Activated naive CD8-positive, alpha-beta T cell treated with anti-CD3 and anti-CD28 coated beads, Interleukin-2, amount 50 U/mL, for 24 hours (primary cell): ENCODE data around the gene ALOXE3.
"Not testable (repeated sequence)": the region's sequence is repeated elsewhere in the genome, so short reads cannot be mapped to it uniquely, and the experiment has no call there.

Source experiments
- ATAC-seq: fragments of 150-1000 bp; cut with Tn5 transposase; one replicate; pipeline ENCODE4 v1.10.0; 2021
- DNase-seq: peaks from one replicate; pipeline ENCODE4 v3.0.0; 2021
- H3K27ac Mint-ChIP-seq: one replicate; pipeline ENCODE4 v1.8.0; 2021; ENCODE audit warnings: mild to moderate bottlenecking, mixed read lengths
- H3K27me3 Mint-ChIP-seq: one replicate; pipeline ENCODE4 v1.8.0; 2021; ENCODE audit warnings: mixed read lengths
- H3K36me3 Mint-ChIP-seq: one replicate; pipeline ENCODE4 v1.8.0; 2021; ENCODE audit warnings: low read depth, mixed read lengths
- H3K4me1 Mint-ChIP-seq: one replicate; pipeline ENCODE4 v1.8.0; 2021; ENCODE audit warnings: mixed read lengths
- H3K4me3 Mint-ChIP-seq: one replicate; pipeline ENCODE4 v1.8.0; 2021; ENCODE audit warnings: mild to moderate bottlenecking, moderate library complexity, mixed read lengths
- H3K9me3 Mint-ChIP-seq: one replicate; pipeline ENCODE4 v1.8.0; 2021; ENCODE audit warnings: mixed read lengths

ALOXE3 gene

DNA sequence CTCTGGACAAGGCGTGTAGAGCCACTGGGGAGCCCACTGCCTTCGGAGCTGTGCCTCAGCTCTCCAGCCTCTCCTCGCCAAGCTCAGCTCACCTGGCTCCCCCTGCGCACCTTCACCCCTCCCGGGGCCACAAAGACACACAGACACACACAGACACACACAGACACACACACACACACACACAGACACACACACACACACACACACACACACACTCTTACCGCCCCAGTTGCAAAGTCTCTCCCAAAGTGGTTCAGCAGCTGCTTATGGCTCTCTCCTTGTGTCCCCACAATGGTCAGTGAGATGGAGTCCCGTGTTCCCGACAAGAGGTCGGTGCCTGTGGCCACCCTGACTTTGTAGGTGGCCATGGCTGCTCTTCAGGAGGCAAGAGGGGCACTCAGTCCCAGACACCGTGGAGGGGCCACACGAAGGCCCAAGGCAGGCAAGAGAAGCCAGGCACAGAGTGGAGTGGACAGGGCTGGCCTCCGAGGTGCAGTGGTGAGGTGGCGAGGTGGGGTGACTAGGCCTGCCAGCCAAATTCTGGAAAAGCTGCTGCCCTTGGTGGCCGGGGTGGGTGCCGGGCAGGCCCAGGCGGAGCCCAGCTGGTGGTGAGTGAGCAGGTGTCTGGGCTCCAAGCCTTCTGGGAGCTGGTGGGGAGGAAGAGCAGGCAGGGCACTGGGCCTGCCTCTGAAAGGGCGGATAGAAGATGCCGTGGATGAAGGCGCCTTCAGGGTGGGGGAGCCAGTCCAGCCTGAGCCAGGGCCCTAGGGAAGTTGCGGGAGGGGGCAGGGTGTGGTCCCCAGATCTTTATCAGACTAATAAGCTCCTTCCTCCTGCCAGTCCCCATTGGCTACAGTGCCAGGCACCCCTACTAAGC is 31.0 kb downstream of the ALOXE3 start, which contains the start of gene ALOX12B:
TSS of gene ALOX12B (minus strand) at position 642 of the 877 bp plus-strand sequence. CDS start at position 368, 274 bp downstream.
- Mint-ChIP-seq H3K27ac (no peak within 1 kb of the TSS), H3K27me3 (peaks cover 19% of the 10 kb centered on the region), H3K4me3 (no peak within 1 kb of the TSS), H3K9me3 (no peaks in the 10 kb centered on the region), H3K36me3 (no peaks in the 10 kb centered on the region), H3K4me1 (peaks cover 8% of the 10 kb centered on the region)
- DNase-seq (no peak), ATAC-seq (peak; percentile 6)

- Mint-ChIP-seq H3K27ac (no peak overlapping the region), H3K9me3 (no peaks in the 10 kb centered on the region), H3K4me3 (no peak overlapping the region), H3K4me1 (peaks cover 10% of the 10 kb centered on the region), H3K36me3 (peaks cover 12% of the 10 kb centered on the region), H3K27me3 (peaks cover 5% of the 10 kb centered on the region)
- DNase-seq (no peak), ATAC-seq (no peak)
Observed at GRCh38 chr17:8084250-8084649, 34.1 kb downstream of the ALOXE3 start.

- no peak for ATAC-seq
- DNase-seq, result no peak
Observed at GRCh38 chr17:8082292-8082691, 36.0 kb downstream of the ALOXE3 start.

GRCh38 chr17:8081876-8082275 is 36.4 kb downstream of the ALOXE3 start:
- Mint-ChIP-seq H3K27me3 (no peaks in the 10 kb centered on the region), H3K36me3 (peaks cover 12% of the 10 kb centered on the region), H3K4me3 (no peak overlapping the region), H3K27ac (no peak overlapping the region), H3K9me3 (no peaks in the 10 kb centered on the region), H3K4me1 (peaks cover 15% of the 10 kb centered on the region)
- ATAC-seq (no peak), DNase-seq (no peak)

More at GRCh38 chr17:8082292-8082691, 36.0 kb downstream of the ALOXE3 start:
- H3K9me3 Mint-ChIP-seq, result no peaks in the 10 kb centered on the region
- H3K27me3 Mint-ChIP-seq, result no peaks in the 10 kb centered on the region
- peaks cover 15% of the 10 kb centered on the region for H3K4me1 Mint-ChIP-seq
- H3K27ac Mint-ChIP-seq, result no peak overlapping the region
- no peak overlapping the region for H3K4me3 Mint-ChIP-seq
- H3K36me3 Mint-ChIP-seq, result peaks cover 12% of the 10 kb centered on the region

DNA sequence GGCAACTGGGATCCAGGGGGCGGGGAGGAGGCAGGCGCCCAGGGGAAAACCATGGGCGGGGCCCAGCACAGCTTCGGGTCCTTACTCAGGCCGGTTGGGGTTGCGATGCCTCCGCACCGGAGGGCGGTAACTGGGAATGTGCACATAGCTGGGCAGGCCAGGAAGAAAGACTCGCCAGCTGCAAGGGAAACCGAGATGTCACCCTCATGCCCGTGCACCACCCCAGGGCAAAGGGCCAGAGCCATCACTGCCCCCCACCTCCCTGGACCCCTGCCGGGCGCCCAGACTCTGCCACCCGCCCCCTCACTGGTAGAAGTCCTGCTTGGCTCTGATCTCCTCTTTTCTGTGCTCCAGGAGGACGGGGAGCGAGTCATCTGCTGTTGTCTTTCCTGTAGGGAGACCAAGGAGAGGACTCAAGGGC is 37.5 kb downstream of the ALOXE3 start:
- peaks cover 15% of the 10 kb centered on the region for H3K4me1 Mint-ChIP-seq
- peak overlapping the region; percentile 90 for H3K4me3 Mint-ChIP-seq
- DNase-seq, result no peak
- no peaks in the 10 kb centered on the region for H3K27me3 Mint-ChIP-seq
- ATAC-seq, result no peak
- peaks cover 12% of the 10 kb centered on the region for H3K36me3 Mint-ChIP-seq
- H3K9me3 Mint-ChIP-seq, result no peaks in the 10 kb centered on the region
- peak overlapping the region; percentile 71 for H3K27ac Mint-ChIP-seq

DNA sequence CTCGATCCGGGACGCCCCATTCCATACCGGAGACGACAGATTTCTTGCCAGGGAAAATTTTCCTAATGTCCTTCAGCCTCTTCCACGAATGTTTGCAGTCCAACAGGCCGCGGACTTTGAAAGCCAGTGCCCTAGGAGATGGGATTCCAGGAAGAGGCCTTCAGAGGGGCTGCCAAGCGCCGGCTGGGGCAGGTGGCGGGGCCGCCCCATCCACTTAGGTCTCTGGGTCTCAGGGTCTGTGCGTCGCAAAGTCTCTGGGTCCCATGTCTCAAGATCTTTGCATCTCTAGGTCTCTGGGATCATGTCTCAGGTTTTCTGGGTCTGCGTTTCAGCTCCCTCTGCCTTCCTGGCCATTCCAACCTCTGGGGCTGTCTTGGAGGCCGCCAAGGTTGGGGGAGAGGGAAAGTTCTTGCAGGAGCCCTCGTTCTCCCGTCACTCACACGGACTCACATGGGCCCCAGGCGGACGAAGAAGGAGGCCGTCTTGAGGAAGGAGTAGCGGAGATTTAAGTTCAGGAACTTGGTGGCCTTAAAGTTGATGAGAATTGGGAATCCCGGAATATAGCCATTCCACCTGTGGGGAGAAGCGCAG is 38.0 kb downstream of the ALOXE3 start:
- no peaks in the 10 kb centered on the region for H3K27me3 Mint-ChIP-seq
- peak overlapping the region; percentile 88 for H3K27ac Mint-ChIP-seq
- DNase-seq (no peak), ATAC-seq (no peak)
- H3K9me3 Mint-ChIP-seq, result no peaks in the 10 kb centered on the region
- peak overlapping the region; percentile 90 for H3K4me3 Mint-ChIP-seq
- peaks cover 15% of the 10 kb centered on the region for H3K4me1 Mint-ChIP-seq
- peaks cover 12% of the 10 kb centered on the region for H3K36me3 Mint-ChIP-seq

DNA sequence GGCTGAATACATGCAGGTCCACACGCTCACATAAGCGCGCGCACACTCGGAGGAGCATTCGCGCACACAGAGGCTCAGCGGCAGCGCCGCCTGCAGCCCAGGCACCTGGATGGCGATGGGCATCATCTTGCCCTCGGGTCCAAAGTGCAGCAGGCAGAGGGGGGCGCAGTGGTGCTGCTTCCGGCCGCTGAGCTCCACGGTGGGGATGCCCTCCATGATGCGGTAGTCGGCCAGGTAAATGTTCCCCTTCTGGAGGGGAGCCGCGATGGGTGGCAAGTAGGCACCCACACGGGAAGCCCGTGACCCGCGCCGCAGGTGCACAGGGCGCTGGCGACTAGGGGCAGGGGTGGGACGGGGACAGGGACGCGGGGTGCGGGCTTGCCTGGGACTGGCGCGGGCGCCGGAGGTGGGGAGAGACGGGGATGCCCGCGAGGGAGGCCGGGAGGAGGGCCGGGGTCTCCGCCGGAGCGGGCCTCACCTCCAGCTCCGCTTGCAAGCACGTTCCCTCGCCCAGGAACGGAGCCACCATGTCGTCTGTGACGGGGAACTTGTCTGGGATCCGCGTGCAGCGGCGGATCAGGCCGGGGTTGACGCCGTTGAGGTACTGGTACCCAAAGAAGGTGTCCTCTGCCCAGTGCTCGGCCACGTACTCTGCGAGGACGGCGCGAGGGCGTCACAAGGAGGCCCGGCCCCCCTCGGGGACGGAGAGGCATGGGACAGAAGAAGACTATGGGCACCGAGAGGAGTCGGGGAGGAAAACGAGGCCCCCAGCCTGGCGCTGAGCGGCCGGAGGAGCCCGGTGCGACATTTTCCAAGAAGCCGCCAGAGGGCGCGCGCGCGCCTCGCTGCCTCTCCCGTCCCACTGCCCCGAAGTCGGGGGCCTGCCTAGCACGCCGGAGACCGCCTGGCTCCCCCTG is 38.8 kb downstream of the ALOXE3 start:
- Mint-ChIP-seq H3K27ac (peak overlapping the region; percentile 88), H3K4me1 (peaks cover 15% of the 10 kb centered on the region), H3K9me3 (no peaks in the 10 kb centered on the region), H3K27me3 (peaks cover 6% of the 10 kb centered on the region), H3K36me3 (peaks cover 12% of the 10 kb centered on the region), H3K4me3 (peak overlapping the region; percentile 90)
- ATAC-seq, result peak; percentile 94
- DNase-seq, result peak; percentile 87

GRCh38 chr17:8077939-8078338 is 40.4 kb downstream of the ALOXE3 start:
- not testable (repeated sequence) for DNase-seq, H3K27ac Mint-ChIP-seq, H3K9me3 Mint-ChIP-seq, ATAC-seq, H3K4me3 Mint-ChIP-seq
- Mint-ChIP-seq H3K36me3 (peaks cover 12% of the 10 kb centered on the region), H3K27me3 (peaks cover 21% of the 10 kb centered on the region), H3K4me1 (peaks cover 25% of the 10 kb centered on the region)

DNA sequence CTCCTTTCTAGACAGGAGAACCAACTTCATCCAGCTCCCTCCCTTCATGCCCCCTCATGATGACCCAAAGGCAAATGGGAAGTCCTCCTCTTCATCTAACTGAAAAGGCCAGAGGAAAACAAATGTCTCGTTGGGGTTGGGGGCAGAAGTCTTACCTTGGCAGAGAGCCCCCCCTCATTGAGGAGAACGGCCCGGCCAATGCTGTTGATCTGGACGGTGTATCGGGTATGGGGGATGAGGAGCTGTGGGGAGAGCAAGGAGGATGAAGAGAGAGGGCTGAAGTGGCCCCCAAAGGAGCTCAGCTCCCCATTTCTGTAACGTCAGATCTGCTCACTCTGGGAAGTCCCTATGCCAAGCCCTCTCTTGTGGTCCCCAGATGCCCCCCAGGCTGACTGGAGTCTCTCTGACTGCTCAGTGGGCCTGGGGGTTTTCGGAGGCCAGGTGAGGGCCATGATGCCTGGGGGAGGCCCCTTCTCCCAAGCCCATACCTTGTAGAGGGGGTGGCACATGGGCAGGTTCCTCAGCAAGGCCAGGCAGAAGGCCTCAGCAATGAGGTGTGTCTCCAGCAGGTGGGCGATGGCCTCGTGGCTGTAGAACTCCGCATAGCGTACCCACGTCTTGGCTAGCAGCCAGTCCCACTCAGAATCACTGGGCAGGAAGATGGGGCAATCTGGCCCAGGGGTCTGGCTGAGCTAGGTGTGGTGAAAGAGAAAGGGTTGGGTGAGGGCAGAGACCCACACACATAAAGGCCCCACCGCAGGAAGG is 41.6 kb downstream of the ALOXE3 start:
- DNase-seq, result no peak
- Mint-ChIP-seq H3K36me3 (peaks cover 8% of the 10 kb centered on the region), H3K9me3 (no peaks in the 10 kb centered on the region), H3K27ac (no peak overlapping the region), H3K4me3 (no peak overlapping the region), H3K27me3 (peaks cover 30% of the 10 kb centered on the region), H3K4me1 (peaks cover 28% of the 10 kb centered on the region)
- ATAC-seq, result no peak

- DNase-seq (no peak), ATAC-seq (no peak)
- H3K4me3 Mint-ChIP-seq, result no peak overlapping the region
- peaks cover 39% of the 10 kb centered on the region for H3K27me3 Mint-ChIP-seq
- H3K36me3 Mint-ChIP-seq, result no peaks in the 10 kb centered on the region
- peaks cover 24% of the 10 kb centered on the region for H3K4me1 Mint-ChIP-seq
- no peaks in the 10 kb centered on the region for H3K9me3 Mint-ChIP-seq
- no peak overlapping the region for H3K27ac Mint-ChIP-seq
Observed at GRCh38 chr17:8075574-8076342, 42.6 kb downstream of the ALOXE3 start.

GRCh38 chr17:8075081-8075480 is 43.2 kb downstream of the ALOXE3 start:
- no peaks in the 10 kb centered on the region for H3K36me3 Mint-ChIP-seq
- no peak for DNase-seq
- H3K4me3 Mint-ChIP-seq, result no peak overlapping the region
- peaks cover 44% of the 10 kb centered on the region for H3K27me3 Mint-ChIP-seq
- peaks cover 21% of the 10 kb centered on the region for H3K4me1 Mint-ChIP-seq
- no peak for ATAC-seq
- no peak overlapping the region for H3K27ac Mint-ChIP-seq
- H3K9me3 Mint-ChIP-seq, result no peaks in the 10 kb centered on the region

DNA sequence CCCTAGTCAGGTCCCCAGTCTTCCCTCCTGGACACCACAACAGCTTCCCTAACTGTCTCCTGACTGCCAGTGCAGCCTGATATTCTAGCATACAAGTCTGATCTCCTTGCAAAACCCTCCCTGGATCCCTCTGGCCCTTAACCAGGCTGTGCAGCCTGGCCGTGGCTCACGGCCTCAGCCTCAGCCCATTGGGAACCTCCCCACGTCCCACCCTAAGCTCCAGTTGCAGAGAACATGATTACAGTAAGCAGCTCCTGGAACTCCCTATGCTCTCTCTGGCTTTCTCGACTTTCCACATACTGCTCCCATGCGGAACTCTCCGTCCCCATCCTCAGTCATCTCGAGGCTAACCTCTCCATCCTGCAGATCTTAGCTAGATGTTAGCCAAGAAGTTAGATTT is 43.8 kb downstream of the ALOXE3 start:
- no peaks in the 10 kb centered on the region for H3K9me3 Mint-ChIP-seq
- no peaks in the 10 kb centered on the region for H3K36me3 Mint-ChIP-seq
- H3K4me3 Mint-ChIP-seq, result no peak overlapping the region
- H3K27me3 Mint-ChIP-seq, result peaks cover 44% of the 10 kb centered on the region
- no peak overlapping the region for H3K27ac Mint-ChIP-seq
- ATAC-seq, result no peak
- no peak for DNase-seq
- H3K4me1 Mint-ChIP-seq, result peaks cover 21% of the 10 kb centered on the region
